Coronary artery (tissue), 2 donors: ENCODE data around the gene CIZ1.

Experiments used
- DNase-seq: peaks from one replicate; pipeline ENCODE4 v3.0.0-alpha.2; 2017; ENCODE audit warnings: low spot score
- H3K27ac ChIP-seq, 2 donors: fragments of 200-600 bp; sonication (generic); one replicate each; pipeline ENCODE4 v1.5.1; 2016 to 2019
- H3K4me3 ChIP-seq: fragments of 200-600 bp; sonication (generic); 2 replicates; pipeline ENCODE4 v1.5.1; 2016; ENCODE audit warnings: mild to moderate bottlenecking, moderate library complexity
- TF ChIP-seq, protein P1 (sequence below): fragments of 200-600 bp; sonication (generic); IDR thresholded peaks from one replicate; pipeline ENCODE4 v1.5.1; 2019; ENCODE audit warnings: antibody characterized with exemption

Gene CIZ1

DNA sequence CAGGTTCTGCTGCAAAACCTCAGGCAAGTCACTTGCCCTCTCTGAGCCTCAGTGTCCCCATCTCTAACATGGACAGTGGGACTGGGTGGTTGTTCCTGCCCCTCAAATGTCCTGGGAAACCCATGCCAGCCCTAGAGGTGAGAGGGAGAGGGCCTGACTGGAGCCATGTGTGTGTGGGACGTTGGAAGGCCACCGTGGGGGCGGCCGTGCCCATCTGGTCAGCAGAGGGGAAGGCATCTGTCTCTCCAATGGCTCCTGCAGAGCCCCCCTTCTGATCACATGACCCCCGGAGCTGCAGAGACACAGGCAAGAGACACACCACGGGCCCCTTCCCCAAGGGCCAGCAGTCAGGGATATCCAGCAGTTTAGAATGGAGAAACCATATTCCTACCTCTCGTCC, 13.5 kb upstream of the CIZ1 start:
- H3K4me3 ChIP-seq = peak overlapping the region; percentile 72
- DNase-seq = peak; percentile 68
- TF ChIP-seq, protein P1, sequence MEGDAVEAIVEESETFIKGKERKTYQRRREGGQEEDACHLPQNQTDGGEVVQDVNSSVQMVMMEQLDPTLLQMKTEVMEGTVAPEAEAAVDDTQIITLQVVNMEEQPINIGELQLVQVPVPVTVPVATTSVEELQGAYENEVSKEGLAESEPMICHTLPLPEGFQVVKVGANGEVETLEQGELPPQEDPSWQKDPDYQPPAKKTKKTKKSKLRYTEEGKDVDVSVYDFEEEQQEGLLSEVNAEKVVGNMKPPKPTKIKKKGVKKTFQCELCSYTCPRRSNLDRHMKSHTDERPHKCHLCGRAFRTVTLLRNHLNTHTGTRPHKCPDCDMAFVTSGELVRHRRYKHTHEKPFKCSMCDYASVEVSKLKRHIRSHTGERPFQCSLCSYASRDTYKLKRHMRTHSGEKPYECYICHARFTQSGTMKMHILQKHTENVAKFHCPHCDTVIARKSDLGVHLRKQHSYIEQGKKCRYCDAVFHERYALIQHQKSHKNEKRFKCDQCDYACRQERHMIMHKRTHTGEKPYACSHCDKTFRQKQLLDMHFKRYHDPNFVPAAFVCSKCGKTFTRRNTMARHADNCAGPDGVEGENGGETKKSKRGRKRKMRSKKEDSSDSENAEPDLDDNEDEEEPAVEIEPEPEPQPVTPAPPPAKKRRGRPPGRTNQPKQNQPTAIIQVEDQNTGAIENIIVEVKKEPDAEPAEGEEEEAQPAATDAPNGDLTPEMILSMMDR = no peak
- peak overlapping the region in 1 of 2 donors; percentile 65 for H3K27ac ChIP-seq

DNA sequence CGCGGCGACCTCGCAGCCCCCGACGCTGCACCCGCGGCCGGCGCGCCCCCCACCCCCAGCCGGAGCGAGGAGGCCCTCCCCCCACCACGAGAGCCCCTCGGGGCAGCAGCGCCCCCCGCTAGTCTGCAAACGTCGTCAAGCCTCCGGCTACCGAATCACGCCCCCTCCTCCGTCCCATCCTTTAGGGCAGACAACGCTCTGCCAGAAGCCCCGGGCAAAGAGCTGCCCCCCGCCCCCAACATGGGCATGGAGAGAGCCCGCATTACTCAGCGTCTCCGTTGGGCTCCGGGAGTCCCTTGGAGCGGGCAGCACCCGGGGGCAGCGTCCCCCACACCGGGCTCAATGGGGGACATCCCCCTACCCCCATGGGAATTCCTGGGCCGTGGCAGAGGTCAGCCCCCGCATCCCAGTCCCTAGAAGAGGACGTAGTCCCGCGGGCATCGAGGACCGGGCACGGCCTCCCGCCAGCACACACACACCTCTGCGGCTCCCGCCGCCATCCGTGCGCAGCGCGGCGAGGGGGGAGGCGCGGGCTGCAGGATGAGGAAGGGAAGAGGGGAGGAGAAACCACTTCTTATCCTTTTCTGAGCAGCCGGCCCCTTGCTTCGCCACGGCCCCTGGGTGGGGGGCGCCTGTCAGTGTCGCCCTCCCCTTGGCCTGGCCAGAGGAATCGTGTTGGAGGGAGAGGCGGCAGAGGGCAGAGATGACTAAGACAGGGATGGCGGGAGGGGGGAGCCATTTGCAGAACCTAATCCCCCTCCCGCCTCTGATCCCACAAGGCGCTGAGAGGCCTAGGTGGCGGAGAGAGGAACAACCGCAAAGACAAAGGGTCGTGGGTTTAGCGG, 12.6 kb upstream of the CIZ1 start:
- DNase-seq = peak; percentile 75
- TF ChIP-seq, protein P1 = no peak
- H3K4me3 ChIP-seq = peak overlapping the region; percentile 72
- peak overlapping the region in 1 of 2 donors; percentile 65 for H3K27ac ChIP-seq

DNA sequence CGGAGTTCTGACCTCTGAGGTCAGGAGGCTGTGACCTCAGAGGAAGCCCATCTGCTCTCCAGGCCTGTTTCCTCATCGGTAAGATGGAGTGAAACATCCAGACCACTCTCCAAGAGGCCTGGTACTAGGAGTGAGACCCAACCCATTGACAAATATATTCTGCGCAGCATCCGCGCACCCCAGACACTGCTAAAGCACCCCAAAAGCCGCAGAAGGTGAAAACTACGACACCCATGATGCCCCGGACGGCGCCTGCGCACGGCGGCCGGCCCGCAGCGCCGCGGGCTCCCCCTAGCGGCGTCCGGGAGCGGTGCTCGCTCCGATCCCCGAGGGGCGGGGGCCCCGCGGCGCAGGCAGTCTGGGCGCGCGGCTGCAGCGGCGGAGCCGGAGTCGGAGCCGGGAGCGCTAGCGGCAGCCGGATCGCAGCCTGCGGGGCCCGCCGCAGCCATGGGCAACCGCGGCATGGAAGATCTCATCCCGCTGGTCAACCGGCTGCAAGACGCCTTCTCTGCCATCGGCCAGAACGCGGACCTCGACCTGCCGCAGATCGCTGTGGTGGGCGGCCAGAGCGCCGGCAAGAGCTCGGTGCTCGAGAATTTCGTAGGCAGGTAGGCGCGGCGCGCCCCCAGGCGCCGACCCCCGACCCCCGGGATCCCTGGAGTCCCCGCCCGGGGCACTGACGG, 11.8 kb upstream of the CIZ1 start, which contains the start of gene DNM1:
Gene DNM1, plus strand, starts transcription at position 356 of the 683 bp plus-strand sequence. Its CDS starts 92 bp downstream, at position 448.
- Histone ChIP-seq H3K27ac (peak within 1 kb of the TSS in 1 of 2 donors; percentile 65), H3K4me3 (peak within 1 kb of the TSS; percentile 72)
- peak; percentile 75 for DNase-seq
- TF ChIP-seq, protein P1 = peak; percentile 96

DNA sequence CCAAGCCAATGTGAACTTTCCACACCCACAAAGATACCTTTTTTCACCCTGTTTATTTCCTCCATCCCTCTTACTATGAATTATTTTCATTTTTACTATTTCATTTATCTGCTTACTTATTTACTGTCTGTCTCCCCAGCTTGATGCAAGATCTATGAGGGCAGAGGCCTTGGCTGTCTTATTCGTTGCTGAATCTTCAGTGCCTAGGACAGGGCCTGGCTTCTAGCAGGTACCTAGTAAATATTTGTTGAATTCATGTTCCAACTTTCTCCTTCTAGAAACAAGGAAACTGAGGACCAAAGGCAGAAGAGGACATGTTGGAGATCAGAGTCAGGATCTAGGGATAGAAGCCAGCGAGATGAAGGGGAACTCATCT, 11.3 kb upstream of the CIZ1 start:
- TF ChIP-seq, protein P1 = no peak
- H3K27ac ChIP-seq = no peak overlapping the region
- peak overlapping the region; percentile 72 for H3K4me3 ChIP-seq
- DNase-seq = no peak

DNA sequence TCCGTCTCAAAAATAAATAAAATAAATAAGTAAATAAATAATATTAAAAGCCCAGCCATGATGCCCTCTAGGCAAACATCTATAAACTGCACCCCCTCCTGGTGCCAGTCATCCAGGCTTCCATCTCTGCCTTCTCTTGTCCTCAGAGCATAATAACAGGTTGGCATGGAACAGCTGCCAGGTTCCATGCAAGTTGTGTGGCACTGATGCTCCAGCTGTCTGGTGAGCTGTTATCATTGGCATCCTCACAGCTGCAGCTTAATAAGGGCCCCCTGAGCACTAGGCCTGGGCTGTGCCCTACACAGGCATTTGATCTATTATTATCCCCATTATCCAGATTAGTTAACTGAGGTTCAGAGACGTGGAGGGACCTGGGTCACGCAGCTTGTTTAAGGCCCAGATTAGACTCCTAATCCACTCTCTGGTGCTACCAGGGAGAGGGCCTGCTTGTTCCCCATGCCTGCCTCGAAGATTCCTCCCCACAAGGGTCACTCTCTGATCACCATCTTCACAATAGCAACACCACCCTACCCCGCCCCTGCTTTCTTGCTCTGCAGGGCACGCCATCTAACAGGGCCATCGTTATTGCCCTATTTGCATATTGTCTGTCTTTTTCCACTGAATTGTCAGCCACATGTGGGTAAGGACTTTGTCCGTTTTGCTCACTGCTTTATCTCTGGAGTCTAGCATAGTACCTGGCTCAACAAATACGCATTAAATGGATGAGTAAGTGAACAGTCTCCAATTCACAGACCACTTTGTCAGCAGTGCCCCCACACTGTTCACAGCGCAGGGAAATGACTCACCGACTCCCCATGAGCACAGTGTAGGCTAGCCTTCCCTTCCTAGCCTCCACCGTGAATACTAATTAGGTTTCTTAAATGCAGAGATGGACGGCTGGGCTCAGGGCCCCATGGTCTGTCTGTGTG, 10.3 kb upstream of the CIZ1 start:
- Histone ChIP-seq H3K4me3 (no peak overlapping the region), H3K27ac (no peak overlapping the region)
- TF ChIP-seq, protein P1 = no peak

DNA sequence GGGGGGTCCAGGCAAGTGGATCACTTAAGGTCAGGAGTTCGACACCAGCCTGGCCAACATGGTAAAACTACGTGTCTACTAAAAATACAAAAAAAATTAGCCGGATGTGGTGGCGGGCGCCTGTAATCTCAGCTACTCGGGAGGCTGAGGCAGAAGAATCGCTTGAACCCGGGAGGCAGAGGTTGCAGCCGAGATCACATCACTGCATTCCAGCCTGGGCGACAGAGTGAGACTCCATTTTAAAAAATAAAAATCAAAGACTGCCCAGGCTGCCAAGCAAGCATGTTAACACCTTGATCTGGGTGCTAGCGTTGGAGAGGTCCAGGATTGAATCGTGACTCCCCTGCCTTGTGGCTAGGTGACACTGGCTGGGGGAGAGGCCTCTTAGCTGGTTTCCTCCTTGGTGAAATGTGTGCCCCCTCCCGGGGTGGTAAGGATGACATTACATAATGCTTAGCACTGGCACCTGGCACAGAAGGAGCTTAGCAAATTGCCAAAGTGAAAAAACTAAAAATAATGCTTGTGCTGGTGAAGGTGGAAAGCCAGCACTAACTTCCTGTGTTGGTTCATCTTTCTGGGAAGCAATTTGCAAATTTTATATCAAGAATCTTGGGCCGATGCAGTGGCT, 2.2 kb upstream of the CIZ1 start:
- DNase-seq = no peak
- Histone ChIP-seq H3K27ac (peak overlapping the region; percentile 74 to 77), H3K4me3 (no peak overlapping the region)
- TF ChIP-seq, protein P1 = no peak

More for the DNA sequence above, 10.3 kb upstream of the CIZ1 start:
- DNase-seq = no peak
